Central memory CD4-positive, alpha-beta T cell (primary cell): ENCODE measurements around the gene PRR36.
"Not testable (repeated sequence)": the region's sequence is repeated elsewhere in the genome, so short reads cannot be mapped to it uniquely, and the experiment has no call there.

Source experiments
- DNase-seq: peaks from one replicate; pipeline ENCODE4 v3.0.0; 2022

PRR36 gene

GRCh38 chr19:7870571-7871436, 3.4 kb downstream of the PRR36 start:
- peak; percentile 49 for DNase-seq

- DNase-seq, result peak; percentile 52
Measured at GRCh38 chr19:7869910-7870511, 4.2 kb downstream of the PRR36 start.

- DNase-seq, result peak; percentile 86
Measured at GRCh38 chr19:7869453-7869909, 4.7 kb downstream of the PRR36 start.

- peak; percentile 87 for DNase-seq
Measured at GRCh38 chr19:7868671-7869452, 5.3 kb downstream of the PRR36 start.

GRCh38 chr19:7868326-7868670, 5.9 kb downstream of the PRR36 start:
- DNase-seq, result no peak

- DNase-seq, result no peak
Measured at GRCh38 chr19:7867092-7867844, 6.9 kb downstream of the PRR36 start.

- no peak for DNase-seq
Measured at GRCh38 chr19:7866399-7867091, 7.6 kb downstream of the PRR36 start.

- DNase-seq, result no peak
Measured at GRCh38 chr19:7865262-7865911, 8.8 kb downstream of the PRR36 start.

GRCh38 chr19:7864690-7865074, 9.5 kb downstream of the PRR36 start:
- DNase-seq, result no peak

- no peak for DNase-seq
Measured at GRCh38 chr19:7863971-7864689, 10.1 kb downstream of the PRR36 start.

- no peak for DNase-seq
Measured at GRCh38 chr19:7863157-7863970, 10.8 kb downstream of the PRR36 start.

GRCh38 chr19:7862413-7862951, 11.7 kb downstream of the PRR36 start:
- peak; percentile 60 for DNase-seq

GRCh38 chr19:7861619-7862412, 12.4 kb downstream of the PRR36 start:
- DNase-seq, result no peak

GRCh38 chr19:7860714-7861618, 13.2 kb downstream of the PRR36 start:
- DNase-seq, result no peak

- DNase-seq, result no peak
Measured at GRCh38 chr19:7859831-7860713, 14.1 kb downstream of the PRR36 start.

- DNase-seq, result not testable (repeated sequence)
Measured at GRCh38 chr19:7859087-7859486, 15.1 kb downstream of the PRR36 start.
